22Rv1 (cell line): Measurements from ENCODE around the gene PIKFYVE.

ENCODE experiments used
- H3K27ac ChIP-seq: fragments of 450-650 bp; 2 replicates; pipeline ENCODE4 v1.5.1; 2017
- ZFX ChIP-seq: fragments of 450-650 bp; IDR thresholded peaks from 2 replicates; pipeline ENCODE4 v1.6.1; 2017; ENCODE audit warnings: antibody characterized with exemption, borderline replicate concordance
- TF ChIP-seq, protein P1 (sequence below): fragments of 450-650 bp; IDR thresholded peaks from 2 replicates; pipeline ENCODE4 v1.5.1; 2017; ENCODE audit warnings: mild to moderate bottlenecking

The PIKFYVE gene

DNA sequence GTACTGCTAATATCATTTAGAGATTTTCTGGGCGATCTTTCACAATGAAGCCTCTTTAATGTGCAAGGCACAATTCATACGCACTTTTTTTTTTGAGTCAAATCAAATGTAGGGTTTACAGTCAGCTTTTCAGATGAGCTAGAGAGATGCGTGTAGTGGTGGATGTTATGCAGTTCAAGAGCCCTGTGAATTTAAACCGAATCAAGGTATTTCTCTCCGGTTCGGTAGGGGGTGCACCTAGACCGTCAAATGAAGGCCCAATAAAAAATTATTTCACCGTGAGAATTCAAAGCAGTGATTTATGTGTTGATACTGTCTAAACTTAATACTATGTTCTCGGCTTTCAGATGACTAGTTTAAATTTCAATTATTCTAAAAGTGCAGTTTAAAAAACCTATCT lies 141.6 kb downstream of the PIKFYVE start:
- no peak overlapping the region for H3K27ac ChIP-seq
- TF ChIP-seq, protein P1, sequence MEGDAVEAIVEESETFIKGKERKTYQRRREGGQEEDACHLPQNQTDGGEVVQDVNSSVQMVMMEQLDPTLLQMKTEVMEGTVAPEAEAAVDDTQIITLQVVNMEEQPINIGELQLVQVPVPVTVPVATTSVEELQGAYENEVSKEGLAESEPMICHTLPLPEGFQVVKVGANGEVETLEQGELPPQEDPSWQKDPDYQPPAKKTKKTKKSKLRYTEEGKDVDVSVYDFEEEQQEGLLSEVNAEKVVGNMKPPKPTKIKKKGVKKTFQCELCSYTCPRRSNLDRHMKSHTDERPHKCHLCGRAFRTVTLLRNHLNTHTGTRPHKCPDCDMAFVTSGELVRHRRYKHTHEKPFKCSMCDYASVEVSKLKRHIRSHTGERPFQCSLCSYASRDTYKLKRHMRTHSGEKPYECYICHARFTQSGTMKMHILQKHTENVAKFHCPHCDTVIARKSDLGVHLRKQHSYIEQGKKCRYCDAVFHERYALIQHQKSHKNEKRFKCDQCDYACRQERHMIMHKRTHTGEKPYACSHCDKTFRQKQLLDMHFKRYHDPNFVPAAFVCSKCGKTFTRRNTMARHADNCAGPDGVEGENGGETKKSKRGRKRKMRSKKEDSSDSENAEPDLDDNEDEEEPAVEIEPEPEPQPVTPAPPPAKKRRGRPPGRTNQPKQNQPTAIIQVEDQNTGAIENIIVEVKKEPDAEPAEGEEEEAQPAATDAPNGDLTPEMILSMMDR, result peak; percentile 72
- TF ChIP-seq ZFX, result no peak
